SK-N-MC (cell line): ENCODE results near the gene ALPP.
"Not testable (repeated sequence)": the region's sequence is repeated elsewhere in the genome, so short reads cannot be mapped to it uniquely, and the experiment has no call there.

ENCODE experiments used
- DNase-seq: peaks from one replicate; pipeline ENCODE4 v3.0.0-alpha.2; 2011; ENCODE audit warnings: low read depth, low spot score
- H3K27ac ChIP-seq: fragments of 200-600 bp; sonication (generic); 2 replicates; pipeline ENCODE4 v1.5.1; 2016; ENCODE audit warnings: mixed run types
- H3K36me3 ChIP-seq: fragments of 200-600 bp; sonication (generic); 2 replicates; pipeline ENCODE4 v1.6.1; 2017; ENCODE audit warnings: antibody characterized with exemption, low read length, mixed read lengths; ENCODE audit not compliant: insufficient read depth
- H3K4me3 ChIP-seq: fragments of 200-600 bp; sonication (generic); 2 replicates; pipeline ENCODE4 v1.5.1; 2016
- H3K9ac ChIP-seq: fragments of 200-600 bp; sonication (generic); 2 replicates; pipeline ENCODE4 v1.8.0; 2017; ENCODE audit warnings: mixed run types, mixed read lengths; ENCODE audit not compliant: insufficient read length
- H3K9me3 ChIP-seq: fragments of 200-600 bp; sonication (generic); 2 replicates; pipeline ENCODE4 v1.6.1; 2017; ENCODE audit warnings: low read depth, mild to moderate bottlenecking, antibody characterized with exemption, low read length, moderate library complexity, mixed read lengths
- EZH2 ChIP-seq: fragments of 200-600 bp; sonication (generic); IDR thresholded peaks from one replicate; pipeline ENCODE4 v1.6.1; 2017; ENCODE audit warnings: antibody characterized with exemption
- FOXP2 ChIP-seq: optimal IDR thresholded peaks from 2 replicates; pipeline ENCODE3; 2011; ENCODE audit warnings: mild to moderate bottlenecking, moderate library complexity; ENCODE audit not compliant: insufficient read depth; ENCODE audit errors: extremely low read length, control extremely low read depth
- POLR2AphosphoS5 ChIP-seq: IDR thresholded peaks from 2 replicates; pipeline ENCODE4 v1.6.1; 2012; ENCODE audit warnings: mild to moderate bottlenecking, low read depth, low read length, borderline replicate concordance

Gene ALPP

GRCh38 chr2:232378735-232379151 lies at the start of gene ALPP:
Gene ALPP, plus strand, starts transcription at chr2:232378751. Its CDS starts 52 bp downstream, at chr2:232378803.
- not testable (repeated sequence) for H3K27ac ChIP-seq, H3K4me3 ChIP-seq, H3K9ac ChIP-seq, DNase-seq, H3K36me3 ChIP-seq, H3K9me3 ChIP-seq

- no peak for TF ChIP-seq EZH2
- TF ChIP-seq POLR2AphosphoS5: no peak
- no peak for TF ChIP-seq FOXP2
- Histone ChIP-seq H3K9me3 (no peaks in the 10 kb centered on the region), H3K36me3 (no peaks in the 10 kb centered on the region), H3K9ac (no peak overlapping the region), H3K4me3 (no peak overlapping the region), H3K27ac (no peak overlapping the region)
- DNase-seq: no peak
Measured at GRCh38 chr2:232329716-232330067, 48.9 kb upstream of the ALPP start.

GRCh38 chr2:232330068-232330999 lies 48.2 kb upstream of the ALPP start:
- H3K27ac ChIP-seq: no peak overlapping the region
- H3K9ac ChIP-seq: no peak overlapping the region
- no peak for TF ChIP-seq FOXP2
- TF ChIP-seq POLR2AphosphoS5: no peak
- no peak for TF ChIP-seq EZH2
- no peaks in the 10 kb centered on the region for H3K9me3 ChIP-seq
- DNase-seq: no peak
- no peaks in the 10 kb centered on the region for H3K36me3 ChIP-seq
- H3K4me3 ChIP-seq: no peak overlapping the region

GRCh38 chr2:232331061-232331460 lies 47.5 kb upstream of the ALPP start:
- H3K9ac ChIP-seq, H3K9me3 ChIP-seq, H3K27ac ChIP-seq: not testable (repeated sequence)

GRCh38 chr2:232331641-232332040 lies 46.9 kb upstream of the ALPP start:
- H3K27ac ChIP-seq, H3K9me3 ChIP-seq, H3K9ac ChIP-seq, DNase-seq, H3K4me3 ChIP-seq, H3K36me3 ChIP-seq: not testable (repeated sequence)

More at GRCh38 chr2:232331061-232331460, 47.5 kb upstream of the ALPP start:
- H3K4me3 ChIP-seq, H3K36me3 ChIP-seq, DNase-seq: not testable (repeated sequence)

GRCh38 chr2:232332244-232332939 lies 46.2 kb upstream of the ALPP start:
- not testable (repeated sequence) for H3K9ac ChIP-seq, H3K36me3 ChIP-seq, H3K9me3 ChIP-seq, H3K4me3 ChIP-seq, H3K27ac ChIP-seq, DNase-seq

- Histone ChIP-seq H3K27ac (no peak overlapping the region), H3K4me3 (no peak overlapping the region), H3K9ac (no peak overlapping the region), H3K36me3 (no peaks in the 10 kb centered on the region), H3K9me3 (no peaks in the 10 kb centered on the region)
- TF ChIP-seq POLR2AphosphoS5 (no peak), FOXP2 (no peak), EZH2 (no peak)
- DNase-seq: no peak
Measured at GRCh38 chr2:232332940-232333259, 45.7 kb upstream of the ALPP start.

- no peak overlapping the region for H3K9ac ChIP-seq
- DNase-seq: no peak
- H3K9me3 ChIP-seq: no peaks in the 10 kb centered on the region
- TF ChIP-seq EZH2 (no peak), FOXP2 (no peak), POLR2AphosphoS5 (no peak)
- no peak overlapping the region for H3K27ac ChIP-seq
- H3K36me3 ChIP-seq: no peaks in the 10 kb centered on the region
- H3K4me3 ChIP-seq: no peak overlapping the region
Measured at GRCh38 chr2:232333361-232334135, 45.0 kb upstream of the ALPP start.

- not testable (repeated sequence) for H3K4me3 ChIP-seq, H3K9ac ChIP-seq, H3K9me3 ChIP-seq, H3K36me3 ChIP-seq, DNase-seq, H3K27ac ChIP-seq
Measured at GRCh38 chr2:232334136-232334884, 44.2 kb upstream of the ALPP start.

- not testable (repeated sequence) for H3K4me3 ChIP-seq, H3K36me3 ChIP-seq, DNase-seq, H3K27ac ChIP-seq, H3K9me3 ChIP-seq, H3K9ac ChIP-seq
Measured at GRCh38 chr2:232334885-232335205, 43.7 kb upstream of the ALPP start.

GRCh38 chr2:232335206-232335858 lies 43.2 kb upstream of the ALPP start:
- DNase-seq, H3K36me3 ChIP-seq, H3K9ac ChIP-seq, H3K9me3 ChIP-seq, H3K27ac ChIP-seq, H3K4me3 ChIP-seq: not testable (repeated sequence)
